Occipital lobe (tissue), 2 donors: ENCODE results near the gene GPR156. TPM values are rescaled to one million over a fixed set of nuclear protein-coding genes. Genes with fewer than 3 reads are reported as not detected.
"Not testable (repeated sequence)": the region's sequence is repeated elsewhere in the genome, so short reads cannot be mapped to it uniquely, and the experiment has no call there.

ENCODE experiments used
- DNase-seq: peaks from one replicate; lab custom pipeline; 2025; lab: John Stamatoyannopoulos, UW
- total RNA-seq: library from RNA; depleted of rRNA; stranded (reverse); fragments of >200 nt; gene quantifications from one replicate; pipeline ENCODE4 v1.2.3, GENCODE V29; 2014

GPR156 gene
- total RNA-seq, 1 donor from 2014 or later = 5.6 TPM

DNA sequence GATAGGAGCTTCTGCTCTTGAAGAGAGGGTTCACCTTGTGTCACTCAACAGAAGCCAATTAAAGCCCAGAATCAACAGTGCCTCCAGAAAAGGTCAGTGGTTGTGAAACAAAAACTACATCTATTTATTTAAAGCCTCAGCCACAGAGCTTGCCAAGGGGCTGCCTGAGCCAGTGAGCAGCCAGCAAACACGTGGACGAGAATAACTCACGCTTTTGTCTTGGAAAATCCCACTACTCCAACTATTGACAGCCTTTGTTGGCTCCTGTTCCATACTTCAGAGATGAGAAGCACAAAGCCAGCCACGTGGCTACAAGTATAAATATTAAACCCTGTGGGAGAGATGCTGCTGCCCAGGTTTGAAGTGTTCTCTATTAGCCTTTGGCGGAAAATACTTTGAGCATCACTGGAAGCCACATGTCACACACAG lies 10.3 kb downstream of the GPR156 start:
- no peak for DNase-seq

DNA sequence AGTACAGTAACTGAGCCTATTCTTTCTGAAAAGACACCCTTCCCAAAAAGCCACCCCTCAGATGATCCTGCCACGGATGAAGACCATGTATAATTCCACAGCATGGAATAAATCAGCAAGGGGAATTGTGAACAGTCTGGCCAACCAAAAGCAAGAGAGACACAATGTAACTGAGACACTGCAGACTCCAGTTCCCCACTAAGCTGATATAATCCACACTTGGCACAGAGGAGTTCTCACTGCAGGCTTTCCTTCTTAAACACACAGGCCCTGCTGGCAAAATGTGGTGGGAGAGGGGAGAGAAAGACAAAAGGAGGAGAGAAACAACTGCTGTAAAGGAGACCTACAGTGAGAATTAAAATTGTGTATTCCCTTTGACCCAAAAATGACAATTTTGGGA lies 12.7 kb downstream of the GPR156 start:
- no peak for DNase-seq

DNA sequence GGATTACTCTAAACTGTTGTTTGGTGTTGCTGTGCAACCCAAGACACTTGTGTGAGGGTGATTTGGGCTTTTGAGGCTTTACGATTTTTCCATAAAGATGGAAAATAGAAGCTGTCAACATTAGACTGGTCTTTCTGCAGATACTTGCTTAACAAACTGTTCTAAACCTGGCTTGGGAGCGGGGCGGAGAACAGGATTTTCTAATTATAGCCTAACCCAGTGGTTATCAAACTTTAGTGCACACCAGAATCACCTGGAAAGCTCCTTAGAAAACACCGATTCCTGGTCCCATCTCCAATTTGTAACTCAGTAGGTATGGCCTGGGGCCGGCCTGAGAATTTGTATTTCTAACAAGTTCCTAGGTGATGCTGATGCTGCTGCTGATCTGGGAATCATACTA lies 19.0 kb downstream of the GPR156 start:
- DNase-seq = no peak

DNA sequence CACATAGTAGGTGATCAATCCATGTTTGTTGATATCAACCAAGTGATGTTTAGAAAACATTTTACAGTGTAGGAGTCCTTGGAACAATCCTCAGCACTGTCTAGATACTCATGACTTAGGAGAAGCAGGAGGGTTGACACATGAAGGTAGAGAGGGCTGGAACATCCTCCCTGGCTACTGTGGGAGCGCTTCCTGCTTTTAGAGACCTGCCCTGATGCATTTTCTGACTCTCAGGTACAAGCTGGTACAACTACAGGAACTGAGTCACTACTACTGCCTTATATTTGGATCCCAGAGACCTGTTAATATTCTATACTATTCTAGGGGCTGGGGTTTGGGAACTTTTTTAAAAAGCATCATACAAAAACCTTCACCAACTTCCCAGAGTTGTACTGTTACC lies 20.1 kb downstream of the GPR156 start:
- DNase-seq = no peak

DNA sequence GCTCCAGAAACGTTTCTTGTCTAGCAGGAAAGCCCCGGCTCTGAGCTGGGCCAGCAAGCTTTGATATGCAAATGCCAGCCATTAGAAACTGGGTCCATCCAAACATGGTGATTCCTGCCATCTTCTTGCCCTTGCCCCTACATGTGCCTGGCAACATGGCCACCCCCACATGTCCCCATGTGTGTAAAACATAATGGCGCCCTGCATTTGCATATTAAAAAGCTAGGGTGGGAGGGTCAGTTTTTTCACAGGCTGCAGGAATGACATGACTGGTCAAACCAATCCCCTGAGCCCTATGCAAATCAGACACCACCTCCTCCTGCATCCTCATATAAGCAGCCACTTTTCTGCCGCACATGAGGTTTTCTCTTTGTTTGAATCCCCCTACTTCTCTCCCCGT lies 21.2 kb downstream of the GPR156 start:
- no peak for DNase-seq

DNA sequence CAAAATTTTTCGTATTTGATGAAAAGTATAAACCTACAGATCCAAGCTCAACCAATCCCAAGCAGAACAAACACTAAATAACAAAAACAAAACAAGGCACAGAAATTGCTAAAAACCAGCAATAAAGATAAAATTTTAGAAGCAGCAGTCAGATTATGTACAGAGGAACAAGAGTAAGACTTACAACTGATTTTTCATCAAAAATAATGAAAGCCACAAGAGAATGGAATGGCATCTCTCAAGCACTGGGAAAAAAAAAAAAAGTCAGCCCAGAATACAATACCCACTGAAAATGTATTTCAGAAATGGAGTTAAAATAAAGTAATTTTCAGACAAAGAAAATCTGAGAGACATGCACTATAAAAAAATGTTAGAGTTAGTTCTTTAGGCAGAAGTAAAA lies 27.0 kb downstream of the GPR156 start:
- no peak for DNase-seq

DNA sequence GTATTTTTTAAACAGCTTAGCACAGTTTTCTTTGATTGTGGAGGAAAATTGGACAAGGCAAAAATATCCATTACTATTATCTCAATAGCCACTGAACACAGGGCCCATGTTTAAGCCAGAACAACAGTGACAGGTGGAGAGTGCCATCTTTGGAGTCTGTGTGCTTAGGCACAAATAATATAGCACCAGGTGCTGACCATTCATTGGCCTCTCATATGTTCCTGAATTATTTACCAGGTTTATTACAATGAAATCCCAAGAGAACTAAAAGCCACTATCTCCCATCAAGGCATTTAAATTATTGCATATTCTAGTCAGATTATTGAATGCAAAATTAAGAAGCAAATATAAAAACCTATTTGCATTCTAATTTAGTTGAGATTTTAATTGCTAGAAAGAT lies 39.6 kb downstream of the GPR156 start:
- DNase-seq = no peak

DNA sequence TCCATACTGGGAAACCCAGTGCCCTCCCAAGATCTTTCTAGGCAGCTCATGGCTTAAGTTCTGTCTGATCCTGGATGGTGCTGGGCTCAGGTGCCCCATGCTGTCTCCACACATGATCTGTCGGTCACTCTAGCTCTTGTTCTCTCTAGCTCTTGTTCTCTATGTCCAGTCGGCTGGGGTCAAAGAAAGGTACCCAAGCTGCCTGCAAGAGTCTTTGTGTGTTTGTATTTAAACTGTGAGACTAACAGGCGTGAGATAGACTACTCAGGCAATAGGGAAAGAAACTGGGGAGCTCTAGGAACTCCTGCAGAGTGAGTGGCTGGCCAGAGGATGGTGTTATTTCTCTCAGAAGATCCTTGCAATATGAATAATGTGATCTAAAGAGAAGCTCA lies 40.2 kb downstream of the GPR156 start:
- no peak for DNase-seq

DNA sequence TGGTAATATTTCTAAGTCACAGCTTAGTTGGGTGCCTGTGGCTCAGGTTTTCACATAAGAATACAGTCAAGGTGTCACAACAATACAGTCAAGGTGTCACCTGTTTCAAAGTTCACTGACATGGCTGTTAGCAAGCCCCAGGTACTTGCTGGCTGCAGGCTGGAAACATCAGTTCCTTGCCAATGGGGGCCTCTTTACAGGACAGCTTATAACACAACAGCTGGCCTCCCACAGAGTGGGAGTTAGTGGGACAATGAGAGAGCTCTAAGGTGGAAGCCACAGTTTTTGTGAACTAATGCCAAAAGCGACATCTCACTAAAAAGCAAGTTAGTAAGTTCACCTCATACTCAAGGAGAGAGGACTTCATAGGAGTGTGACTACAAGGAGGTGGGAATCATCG lies 45.4 kb downstream of the GPR156 start:
- no peak for DNase-seq

DNA sequence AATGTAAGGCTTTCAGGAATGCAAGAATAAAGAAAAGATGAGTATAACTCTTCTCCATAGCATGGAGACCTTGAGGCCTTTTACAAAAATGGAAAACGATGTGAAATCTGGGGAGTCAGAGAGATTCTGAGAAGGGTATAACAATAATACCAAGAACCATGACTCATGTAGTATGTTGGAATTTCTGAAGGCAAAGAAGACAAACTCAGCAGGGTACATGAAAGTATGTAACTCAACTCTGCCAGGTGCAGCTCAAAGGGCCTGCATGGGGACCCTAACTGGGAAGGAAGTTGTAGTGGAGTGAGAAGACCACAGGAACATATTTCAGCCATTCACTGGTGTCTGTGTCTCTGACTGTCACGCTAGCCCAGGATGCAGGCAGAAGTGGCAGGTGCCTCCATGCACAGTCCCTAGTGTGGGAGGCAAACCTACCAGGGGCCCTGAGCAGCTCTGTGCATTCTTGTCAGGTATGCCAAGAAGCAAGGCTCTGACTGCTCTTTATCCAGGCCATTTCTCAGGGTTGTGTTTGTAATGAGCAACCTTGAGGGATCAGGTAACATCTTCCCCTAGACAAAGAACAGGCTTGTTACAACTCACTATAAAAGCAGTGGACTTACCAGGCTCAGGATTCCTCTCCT lies 57.2 kb downstream of the GPR156 start:
- no peak for DNase-seq

DNA sequence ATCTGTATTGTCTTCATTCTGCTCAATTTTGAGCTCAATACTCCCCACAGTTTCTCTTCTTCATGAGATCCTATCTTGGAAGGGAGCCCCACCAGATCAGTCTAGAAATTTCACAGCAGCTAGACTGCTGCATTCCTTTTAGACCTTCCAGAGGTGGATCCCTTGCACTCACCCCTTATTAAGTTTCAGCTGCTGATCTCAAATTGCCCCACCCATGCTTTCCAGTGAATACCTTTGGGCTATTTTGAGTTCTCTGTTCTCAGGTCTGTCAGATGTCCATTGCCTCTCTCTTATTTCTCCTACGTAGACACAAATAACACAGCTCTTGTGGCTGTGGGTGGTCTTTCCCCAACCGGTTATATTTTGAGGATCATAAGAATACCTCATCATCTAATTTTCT lies 60.8 kb downstream of the GPR156 start:
- DNase-seq = no peak

DNA sequence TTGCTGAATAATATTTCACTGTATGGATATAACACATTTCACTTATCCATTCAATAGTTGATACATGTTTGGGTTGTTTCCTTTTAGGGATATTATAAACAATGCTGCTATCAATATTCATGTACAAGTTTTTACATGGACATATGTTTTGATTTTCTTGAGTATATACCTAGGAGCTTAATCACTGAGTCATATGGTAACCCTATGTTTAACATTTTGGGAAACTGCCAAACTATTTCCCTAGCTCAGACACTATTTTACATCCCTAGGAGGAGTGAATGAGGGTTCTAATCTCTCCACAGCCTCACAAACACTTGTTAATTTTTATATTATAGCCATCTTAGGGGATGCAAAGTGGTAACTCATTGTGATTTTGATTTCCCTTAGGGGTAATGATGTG lies 66.0 kb downstream of the GPR156 start:
- DNase-seq = no peak

DNA sequence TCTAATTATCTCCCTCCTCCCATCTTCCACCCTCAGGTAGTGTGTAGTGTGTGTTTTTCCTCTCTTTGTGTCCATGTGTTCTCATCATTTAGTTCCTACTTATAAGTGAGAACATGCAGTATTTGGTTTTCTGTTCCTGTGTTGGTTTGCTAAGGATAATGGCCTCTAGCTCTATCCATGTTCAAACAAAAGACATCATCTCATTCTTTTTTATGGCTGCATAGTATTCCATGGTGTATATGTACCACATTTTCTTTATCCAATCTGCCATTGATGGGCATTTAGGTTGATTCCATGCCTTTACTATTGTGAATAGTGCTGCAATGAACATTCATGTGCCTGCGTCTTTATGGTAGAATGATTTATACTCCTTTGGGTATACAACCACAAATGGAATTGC lies 68.4 kb downstream of the GPR156 start:
- DNase-seq = not testable (repeated sequence)

DNA sequence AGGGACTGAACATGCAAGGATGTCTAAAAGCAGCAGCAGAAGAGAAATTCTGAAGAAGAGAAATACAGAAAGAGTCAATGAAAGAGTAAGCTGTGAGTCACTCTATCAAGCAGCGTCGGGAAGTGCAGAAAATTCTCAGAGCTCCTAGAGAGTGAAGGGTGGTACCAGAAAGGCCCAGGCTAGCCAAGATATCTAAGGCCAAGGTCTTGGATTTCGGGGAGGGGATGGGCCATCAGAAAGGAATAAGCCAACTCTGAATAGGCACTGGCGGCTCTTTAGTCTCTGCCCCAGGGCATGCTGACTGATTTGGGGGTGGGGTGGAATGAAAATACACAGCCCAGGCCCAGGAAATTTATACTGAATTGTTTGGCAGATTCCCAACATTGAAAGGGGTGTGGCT lies 70.8 kb downstream of the GPR156 start:
- no peak for DNase-seq

DNA sequence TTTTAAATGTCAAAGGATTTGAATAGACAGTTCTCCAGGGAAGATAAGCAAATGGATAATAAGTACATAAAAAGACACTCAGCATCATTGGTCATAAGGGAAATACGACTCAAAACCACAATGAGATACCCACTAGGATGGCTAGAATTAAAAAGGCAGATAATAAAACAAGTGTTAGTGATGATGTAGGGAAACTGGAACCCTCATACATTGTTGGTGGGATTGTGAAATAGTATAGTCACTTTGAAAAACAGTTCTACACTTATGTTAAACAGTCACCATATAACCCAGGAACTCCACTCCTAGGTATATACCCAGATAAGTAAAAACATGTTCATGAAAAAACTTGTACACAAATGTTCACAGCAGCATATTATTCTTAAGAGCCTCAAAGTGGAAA lies 72.5 kb downstream of the GPR156 start:
- no peak for DNase-seq

DNA sequence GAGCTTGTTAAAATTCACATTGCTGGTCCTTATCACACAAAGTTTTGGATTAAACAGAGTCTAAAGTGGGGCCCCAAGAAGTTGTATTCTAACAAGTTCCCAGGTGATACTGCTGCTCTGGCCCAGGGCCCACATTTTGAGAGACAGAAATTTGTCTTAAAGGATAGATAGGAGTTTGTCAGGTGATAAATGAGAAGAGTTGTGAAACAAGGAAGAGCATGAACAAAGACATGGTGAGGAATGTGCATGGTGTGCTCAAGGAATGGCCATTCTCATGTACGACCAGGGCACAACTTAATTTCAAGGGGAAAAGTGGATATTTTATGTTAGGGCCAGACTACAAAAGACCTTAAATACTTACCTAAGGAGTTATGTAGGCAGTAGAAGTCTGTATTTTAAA lies 75.6 kb downstream of the GPR156 start:
- no peak for DNase-seq

DNA sequence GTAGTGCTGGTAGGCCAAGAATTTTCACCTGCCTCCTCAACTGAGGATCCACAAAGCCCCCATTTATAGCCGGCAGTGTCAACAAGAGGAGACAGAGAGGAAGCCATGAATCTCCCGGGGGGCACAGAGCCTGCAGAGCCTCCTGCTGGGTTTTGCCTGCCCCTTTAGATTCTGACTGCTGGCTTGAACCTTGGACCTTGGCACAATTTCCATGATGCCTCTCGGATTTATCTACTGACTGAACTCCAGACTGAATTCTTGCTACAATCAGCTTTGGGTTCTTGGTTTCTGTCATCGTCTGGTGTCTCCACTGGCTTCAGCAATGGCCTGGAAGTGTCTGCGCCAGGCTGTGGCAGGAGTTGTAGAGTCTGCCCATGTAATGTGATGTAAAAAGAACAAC lies 80.7 kb downstream of the GPR156 start:
- no peak for DNase-seq

DNA sequence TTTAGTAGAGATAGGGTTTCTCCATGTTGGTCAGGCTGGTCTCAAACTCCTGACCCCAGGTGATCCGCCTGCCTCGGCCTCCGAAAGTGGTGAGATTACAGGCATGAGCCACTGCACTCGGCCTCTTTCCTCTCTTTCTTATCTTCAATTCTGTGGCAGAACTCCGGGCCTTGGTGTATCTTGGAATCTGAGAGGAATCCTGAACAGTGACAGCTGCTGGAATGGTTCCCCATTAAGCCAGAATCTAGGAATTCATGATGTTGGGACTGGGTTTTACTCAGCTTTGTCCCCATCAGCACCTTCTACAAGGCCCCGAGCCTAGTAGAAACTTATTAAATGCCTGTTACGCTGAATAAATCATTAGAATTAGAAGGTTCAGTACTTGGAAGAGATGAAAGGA lies 81.4 kb downstream of the GPR156 start:
- DNase-seq = no peak

DNA sequence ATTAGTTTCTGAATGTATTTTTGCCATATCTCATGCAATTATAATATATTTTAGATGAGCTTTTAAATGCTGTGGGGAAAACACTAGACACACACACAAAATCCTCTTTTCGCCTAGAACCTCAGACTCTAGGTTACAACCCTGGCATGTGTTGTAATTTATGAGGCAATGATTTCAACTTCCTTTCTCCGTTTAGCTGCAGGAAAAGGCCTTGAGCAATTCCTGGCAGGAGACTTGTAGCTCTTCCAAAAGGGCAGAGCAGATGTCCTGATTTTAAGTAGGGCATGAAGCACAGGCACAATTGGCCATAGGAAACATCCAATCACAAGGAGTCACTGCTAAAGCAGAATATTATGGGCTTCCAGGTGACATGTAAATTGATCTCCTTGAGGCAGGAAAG lies 82.0 kb downstream of the GPR156 start:
- DNase-seq = no peak

DNA sequence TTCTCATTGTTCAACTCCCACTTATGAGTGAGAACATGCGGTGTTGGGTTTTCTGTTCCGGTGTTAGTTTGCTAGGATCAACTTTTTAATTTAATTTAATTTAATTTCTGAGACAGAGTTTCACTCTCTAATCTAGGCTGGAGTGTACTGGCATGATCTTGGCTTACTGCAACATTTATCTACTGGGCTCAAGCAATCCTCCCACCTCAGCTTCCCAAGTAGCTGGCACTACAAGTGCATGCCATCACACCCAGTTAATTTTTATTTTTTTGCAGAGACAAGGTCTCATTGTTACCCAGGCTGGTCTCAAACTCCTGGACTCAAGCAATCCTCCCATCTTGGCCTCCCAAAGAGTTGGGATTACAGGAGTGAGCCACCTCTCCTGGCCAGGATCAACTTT lies 82.7 kb downstream of the GPR156 start:
- no peak for DNase-seq

DNA sequence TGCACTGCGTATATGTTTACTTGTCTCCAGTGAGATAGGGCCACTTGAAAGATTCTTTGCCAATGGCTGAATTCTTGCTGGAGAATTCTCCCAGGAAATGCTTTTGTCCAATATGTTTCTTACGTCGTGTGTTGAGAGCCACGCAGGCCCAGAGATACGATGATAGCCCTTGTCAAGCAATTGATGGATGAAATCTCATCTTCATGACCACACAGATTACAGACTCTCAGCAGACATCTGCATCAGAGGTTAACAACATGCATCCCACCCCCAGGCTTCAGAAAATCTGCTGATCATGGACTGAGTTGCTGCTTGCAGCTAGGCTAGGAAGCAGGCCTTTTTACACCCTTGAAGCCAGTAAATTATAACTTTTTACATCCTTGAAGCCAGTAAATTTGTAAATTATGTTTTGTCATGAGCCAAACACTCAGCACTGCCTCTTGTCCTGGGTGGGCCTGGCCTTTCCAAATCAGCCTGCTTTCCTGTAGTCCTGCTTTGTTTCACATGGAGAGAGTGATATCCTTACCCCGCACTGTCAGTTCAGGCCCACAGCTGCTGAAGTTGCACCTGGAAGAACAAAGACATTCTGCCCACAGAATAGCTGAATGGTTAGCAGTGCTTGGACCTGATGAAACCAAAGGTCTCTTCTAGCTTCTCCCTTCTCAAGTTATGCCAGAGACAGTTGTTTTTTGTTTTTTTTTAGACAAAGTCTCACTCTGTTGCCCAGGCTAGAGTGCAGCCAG lies 84.4 kb downstream of the GPR156 start:
- no peak for DNase-seq

DNA sequence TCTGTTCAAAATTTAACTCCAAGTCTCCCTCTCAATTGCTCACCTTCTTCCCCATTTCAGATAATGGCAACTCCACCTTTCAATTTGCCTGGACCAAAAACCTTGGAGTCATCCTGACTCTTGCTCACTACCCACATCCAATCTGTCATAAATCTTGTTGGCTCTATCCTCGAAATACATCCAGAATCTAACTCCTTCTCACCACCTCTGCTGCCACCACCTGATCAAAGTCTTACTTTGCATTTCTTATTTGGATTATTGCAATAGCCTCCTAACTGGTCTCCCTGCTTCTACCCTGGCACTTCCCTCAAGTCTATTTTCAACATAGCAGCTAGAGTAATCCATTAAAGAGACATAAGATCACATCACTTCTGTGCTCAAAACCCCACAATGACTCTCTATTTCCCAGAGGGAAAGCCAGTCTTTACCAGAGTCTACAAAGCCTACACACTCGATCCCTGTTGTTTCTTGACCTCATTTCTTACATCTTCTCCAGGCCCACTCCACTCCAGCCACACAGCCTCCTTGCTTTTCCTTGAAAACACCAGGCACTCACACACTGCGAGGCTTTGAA lies 86.6 kb downstream of the GPR156 start:
- no peak for DNase-seq

DNA sequence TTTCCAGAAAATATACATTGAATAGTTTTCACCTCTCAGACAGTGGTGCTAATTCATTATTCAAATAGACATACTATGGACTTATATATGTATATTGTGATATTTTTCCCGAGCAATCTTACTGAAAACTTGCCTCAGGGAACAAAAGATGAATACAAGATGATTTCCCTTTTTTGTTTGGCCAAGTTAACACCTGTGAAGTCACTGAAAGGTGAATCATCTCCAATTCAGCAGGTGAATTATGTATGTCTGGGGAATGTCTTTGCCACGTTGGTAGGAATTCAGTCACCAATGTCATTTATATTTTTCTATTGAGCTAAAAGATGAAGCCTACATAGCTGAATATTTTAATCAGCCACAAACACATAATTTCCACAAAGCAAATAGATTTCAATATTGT lies 88.2 kb downstream of the GPR156 start:
- no peak for DNase-seq
